ENCODE data around the gene YTHDC2.

The YTHDC2 gene

DNA sequence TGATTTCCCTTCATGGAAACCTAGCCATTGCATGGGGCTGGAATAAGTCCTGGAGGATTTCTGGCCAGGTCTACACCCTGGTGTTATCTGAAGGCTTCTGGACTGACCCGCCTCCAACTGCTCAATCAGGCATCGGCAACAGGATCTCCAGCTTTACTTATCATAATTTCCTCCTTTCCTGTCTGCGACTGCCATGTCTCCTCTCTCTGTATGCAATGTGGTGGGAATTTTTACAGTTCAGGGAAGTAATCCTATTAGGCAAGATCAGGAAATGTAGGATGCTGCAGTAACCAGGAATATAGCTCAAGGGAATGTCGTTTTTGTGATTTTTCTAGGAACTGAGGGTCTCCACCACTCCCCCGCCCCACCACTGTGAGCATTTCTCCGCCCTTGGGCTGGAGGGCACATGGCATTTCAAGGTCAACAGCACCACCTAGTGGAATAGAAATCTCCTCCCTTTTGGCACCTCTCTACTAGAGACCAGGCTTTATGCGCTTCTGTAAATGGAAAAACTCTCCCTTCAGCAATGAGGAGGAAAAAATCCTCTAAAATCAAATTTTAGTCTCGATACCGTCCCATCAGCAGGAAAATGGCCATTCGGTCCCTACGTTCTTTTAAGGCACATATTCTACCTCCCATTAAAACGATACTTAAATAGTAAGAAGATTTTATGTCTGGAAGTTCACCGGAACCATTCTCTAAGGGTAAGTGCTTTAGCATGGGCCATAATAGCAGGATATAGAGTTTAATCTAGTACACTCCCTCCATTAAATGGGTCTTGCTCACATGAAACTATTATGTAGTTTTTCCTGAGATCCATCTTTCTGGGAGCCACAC is 93.0 kb downstream of the YTHDC2 start:
- DNase-seq, result peak; percentile 42

- DNase-seq, result no peak
These were observed 93.9 kb downstream of the YTHDC2 start for GRCh38 chr5:113607361-113607760.

- DNase-seq, result no peak
These were observed 94.7 kb downstream of the YTHDC2 start for GRCh38 chr5:113608113-113608596.

DNA sequence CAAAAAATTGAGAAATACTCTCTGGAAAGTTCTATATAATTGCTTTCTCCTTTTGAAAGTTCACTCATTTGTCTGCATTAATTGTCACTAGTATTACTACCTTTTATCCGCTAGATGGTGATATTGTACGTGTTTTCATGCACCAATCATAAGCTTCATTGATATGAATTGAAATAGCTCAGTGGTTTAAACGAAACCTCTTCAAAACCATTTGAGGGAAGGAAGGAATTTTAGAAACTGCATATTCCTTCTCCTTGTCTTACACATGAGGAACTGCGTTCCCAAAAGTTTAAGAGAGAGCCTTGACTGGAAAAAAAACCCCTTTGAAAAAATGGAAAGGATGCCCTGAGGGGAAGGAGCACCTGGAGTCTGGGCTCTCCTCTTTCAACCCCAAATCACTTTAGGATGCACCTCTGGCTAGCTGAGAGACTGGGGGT is 98.6 kb downstream of the YTHDC2 start:
- DNase-seq, result peak; percentile 42

- no peak for DNase-seq
These were observed 100.7 kb downstream of the YTHDC2 start for GRCh38 chr5:113614191-113614590.

DNA sequence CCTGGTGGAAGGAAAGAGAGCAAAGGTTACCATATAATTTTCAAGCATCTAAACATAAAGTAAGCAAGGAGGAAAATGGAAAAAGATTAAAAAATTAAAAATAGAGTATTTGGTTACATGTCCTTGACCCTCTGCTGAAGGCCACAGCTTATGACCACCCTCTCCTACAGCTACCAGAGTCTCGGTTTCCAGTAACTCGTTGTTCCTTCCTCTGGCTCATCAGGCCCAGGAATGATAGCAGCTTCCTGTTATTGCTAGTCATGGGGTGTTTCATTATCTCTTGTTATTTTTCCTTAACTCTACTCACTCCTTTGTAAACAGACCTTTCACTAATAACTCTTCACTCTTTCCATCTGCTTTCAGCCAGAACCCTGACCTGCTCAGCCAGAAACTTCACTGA is 102.2 kb downstream of the YTHDC2 start:
- no peak for DNase-seq

DNA sequence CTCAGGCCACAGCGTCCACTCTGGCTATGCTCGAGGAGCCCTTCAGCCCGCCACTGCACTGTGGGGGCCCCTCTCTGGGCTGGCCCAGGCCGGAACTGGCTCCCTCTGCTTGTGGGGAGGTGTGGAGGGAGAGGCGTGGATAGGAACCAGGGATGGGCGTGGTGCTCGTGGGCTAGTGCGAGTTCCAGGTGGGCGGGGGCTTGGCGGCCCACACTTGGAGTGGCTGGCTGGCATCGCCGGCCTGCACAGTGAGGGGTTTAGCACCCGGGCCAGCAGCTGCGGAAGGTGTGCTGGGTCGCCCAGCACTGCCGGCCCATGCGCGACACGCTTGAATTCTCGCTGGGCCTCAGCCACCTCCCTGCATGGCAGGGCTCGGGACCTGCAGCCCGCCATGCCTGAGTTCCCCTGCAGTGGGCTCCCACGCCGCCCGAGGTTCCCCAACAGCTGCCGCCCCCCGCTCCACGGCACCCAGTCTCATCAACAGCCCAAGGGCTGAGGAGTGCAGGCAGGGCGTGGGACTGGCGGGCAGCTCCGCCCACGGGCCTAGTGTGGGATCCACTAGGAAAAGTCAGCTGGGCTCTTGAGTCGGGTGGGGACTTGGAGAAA is 103.8 kb downstream of the YTHDC2 start:
- no peak for DNase-seq

- no peak for DNase-seq
These were observed 119.5 kb downstream of the YTHDC2 start for GRCh38 chr5:113632996-113633395.

- no peak for DNase-seq
These were observed 121.5 kb downstream of the YTHDC2 start for GRCh38 chr5:113634957-113635356.

GRCh38 chr5:113641715-113642114 is 128.2 kb downstream of the YTHDC2 start:
- no peak for DNase-seq
